NOMO-1 treated with dmso at 0.1 percent for 144 hours (cell line): ENCODE measurements around the gene SUGP2.
A peak's percentile ranks its signal among the peaks of the same experiment; 100 is the strongest.
"Not testable (repeated sequence)": the region's sequence is repeated elsewhere in the genome, so short reads cannot be mapped to it uniquely, and the experiment has no call there.

Source experiments
- DNase-seq: peaks from one replicate; lab custom pipeline; 2025; ENCODE audit not compliant: unreplicated experiment; lab: John Stamatoyannopoulos, UW

Gene SUGP2

DNA sequence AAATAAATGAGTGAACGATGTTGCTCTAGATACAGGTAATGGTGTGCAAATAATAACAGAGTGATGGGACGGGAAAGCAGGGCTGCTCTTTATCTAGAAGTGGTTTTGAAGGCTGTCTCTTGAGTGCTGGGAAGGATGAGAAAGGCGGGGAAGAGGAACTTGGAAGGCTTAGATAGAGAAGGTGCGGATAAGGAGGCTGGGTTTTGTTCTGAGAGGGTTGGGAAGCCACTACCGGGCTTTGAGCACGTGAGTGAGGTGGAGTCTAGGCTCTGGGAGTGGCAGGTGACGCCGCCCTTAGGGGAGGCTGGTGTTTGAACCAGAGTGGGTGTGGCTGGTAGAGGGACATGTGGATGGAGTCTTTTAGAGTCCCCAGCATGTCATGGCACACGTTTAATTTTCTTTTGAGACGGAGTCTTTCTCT, 897 bp upstream of the SUGP2 start:
- DNase-seq: peak; percentile 97

GRCh38 chr19:19033176-19033425, 216 bp downstream of the SUGP2 start:
- DNase-seq: no peak

DNA sequence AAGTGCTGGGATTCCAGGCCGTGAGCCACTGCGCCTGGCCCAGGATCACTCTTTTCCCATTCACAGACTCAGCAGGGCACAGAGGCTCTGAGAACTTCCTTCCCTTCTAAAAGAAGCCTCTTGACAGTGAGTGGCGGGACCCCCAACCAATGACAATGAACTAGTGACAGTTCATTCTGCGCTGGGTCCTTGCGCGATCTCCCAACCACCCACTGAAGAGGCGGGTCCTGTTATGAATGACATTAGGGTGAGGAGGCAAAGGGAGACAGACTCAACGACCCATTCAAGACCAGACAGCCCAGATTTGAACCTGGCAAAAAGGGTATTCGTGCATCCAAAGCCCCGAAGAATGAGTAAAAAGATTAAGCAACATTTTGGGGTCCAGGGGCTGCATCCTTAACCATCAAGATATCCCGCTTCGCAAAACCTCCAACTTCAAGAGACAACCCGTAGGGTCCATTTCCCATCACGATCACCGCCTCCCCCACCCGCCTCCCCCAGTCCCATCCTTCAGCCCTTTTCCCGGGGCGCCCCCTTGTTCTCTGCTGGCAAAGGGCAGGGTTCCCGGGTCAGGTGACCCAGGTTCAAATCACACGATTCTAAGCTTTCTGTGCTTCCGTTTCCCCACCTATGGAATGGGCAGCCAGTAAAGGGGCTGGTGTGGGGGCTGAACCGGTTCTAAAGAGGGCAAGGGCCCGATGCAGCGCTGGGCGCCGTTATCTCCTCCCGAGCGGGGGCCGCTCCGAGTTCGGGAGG, 719 bp downstream of the SUGP2 start:
- peak; percentile 81 for DNase-seq

DNA sequence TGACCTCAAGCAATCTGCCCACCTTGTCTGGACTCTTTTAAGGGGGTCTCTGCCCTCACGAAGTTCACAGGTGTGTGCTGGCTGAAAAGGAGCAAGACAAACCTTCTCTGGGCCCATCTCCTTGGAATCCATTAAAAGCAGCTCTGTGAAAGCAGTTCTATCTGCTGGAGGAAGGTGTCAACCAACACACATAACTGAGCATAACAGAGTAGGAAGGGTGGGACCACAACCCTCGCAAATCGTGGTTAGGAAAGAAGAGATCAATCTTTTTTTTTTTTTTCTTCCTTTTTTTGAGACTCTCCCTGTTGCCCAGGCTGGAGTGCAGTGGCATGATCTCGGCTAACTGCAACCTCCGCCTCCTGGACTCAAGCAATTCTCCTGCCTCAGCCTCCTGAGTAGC, 1.4 kb downstream of the SUGP2 start:
- no peak for DNase-seq

- DNase-seq: no peak
Observed at GRCh38 chr19:19028526-19028925, 4.8 kb downstream of the SUGP2 start.

GRCh38 chr19:19027228-19027627, 6.1 kb downstream of the SUGP2 start:
- DNase-seq: no peak

- no peak for DNase-seq
Observed at GRCh38 chr19:19026299-19026971, 6.9 kb downstream of the SUGP2 start.

- DNase-seq: no peak
Observed at GRCh38 chr19:19025861-19026260, 7.5 kb downstream of the SUGP2 start.

DNA sequence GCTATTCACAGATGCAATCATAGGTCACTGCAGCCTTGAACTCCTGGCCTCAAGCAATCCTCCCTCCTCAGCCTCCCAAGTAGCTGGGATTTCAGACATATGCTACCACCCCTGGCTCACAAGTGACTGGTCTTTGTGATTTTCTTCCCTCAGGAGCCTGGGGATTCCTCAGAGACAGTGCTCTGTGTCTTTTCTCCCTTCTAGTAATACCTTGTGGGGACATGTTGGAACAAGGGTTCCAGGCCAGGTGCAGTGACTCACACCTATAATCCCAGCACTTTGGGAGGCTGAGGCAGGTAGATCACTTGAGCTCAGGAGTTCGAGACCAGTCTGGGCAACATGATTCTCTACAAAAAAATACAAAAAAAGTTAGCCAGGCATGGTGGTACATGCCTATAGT, 9.9 kb downstream of the SUGP2 start:
- DNase-seq: not testable (repeated sequence)

DNA sequence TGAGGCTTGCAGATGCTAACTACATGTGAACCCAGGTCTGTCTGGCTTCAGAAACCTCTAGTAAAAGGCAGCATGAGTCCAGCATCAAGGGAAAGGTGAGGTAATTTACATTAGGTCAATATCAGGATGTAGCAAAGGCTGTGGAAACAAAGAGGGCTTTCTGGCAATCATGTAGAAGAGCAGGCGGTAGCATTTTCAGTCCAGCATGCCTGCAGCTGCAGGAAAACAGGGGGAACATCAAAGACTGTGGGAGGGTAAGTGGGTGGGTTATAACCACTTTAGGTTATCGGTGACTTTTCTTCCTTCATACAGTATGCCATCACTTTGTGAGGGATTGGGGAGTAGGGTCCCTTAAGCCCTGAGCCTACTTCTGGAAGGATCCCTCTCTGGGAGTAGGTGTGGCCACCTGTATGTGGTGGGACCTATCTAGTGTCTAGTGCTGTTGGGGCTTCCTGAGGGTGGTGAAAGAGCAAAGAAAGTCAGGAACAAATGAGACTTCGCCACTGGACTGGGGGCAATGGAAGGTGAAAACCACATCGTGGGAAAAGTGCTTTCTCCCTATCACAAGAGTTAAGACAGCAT, 10.8 kb downstream of the SUGP2 start:
- no peak for DNase-seq

DNA sequence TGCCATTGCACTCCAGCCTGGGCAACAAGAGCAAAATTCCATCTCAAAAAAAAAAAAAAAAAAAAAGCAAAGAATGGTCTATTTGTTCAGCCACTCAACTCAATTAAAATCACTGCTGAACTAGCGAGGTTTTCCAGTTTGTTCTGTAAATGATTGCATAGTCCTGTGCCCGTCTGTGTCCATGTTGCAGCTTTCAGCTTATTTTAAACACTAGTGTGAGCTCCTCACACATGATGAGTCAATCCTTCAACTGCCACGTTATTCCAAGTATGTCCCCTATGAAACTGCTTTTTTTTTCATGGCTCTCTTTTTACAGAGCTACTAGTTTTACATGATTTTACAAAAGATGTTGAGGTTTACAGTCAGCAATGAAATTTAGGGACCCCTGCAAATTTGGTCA, 12.2 kb downstream of the SUGP2 start:
- DNase-seq: no peak

GRCh38 chr19:19010551-19010950, 22.8 kb downstream of the SUGP2 start:
- DNase-seq: no peak

DNA sequence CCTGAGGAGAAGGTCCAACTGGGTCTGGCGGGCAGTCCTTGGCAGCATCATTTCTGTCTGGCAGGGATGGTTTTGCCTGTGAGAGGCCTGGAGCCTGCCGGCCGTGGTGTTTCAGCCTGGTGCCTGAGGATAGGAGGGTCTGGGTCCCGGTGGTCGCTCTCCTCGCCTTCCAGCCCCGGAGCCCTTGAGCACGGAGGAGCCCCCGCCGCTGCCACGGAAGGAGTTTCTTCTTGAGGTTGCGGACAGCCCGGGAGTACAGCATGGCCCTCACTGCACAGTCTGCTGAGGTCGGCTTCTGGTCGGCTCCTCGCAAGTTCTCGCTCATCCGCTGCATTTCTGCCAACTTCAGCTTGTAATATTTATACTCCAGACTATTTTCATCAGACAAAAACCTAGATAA, 23.4 kb downstream of the SUGP2 start:
- DNase-seq: no peak

DNA sequence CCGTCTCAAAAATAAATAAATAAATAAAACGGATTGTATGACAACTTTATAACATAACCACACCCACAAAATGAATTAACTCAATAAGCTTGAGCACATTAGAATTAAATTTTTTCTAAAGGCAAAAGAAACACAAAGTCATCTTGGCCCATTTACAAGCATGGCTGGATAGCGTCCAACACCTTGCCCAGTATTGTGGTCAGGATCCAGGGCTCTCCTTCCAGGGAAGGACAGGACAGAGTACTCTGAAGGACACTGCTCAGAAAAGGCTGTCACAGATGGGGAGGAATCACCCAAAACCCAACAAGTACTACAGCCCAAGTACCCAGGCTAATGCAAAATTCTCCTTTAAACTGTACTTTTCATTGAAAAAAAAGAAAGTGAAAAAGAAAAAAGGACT, 27.1 kb downstream of the SUGP2 start:
- no peak for DNase-seq

- DNase-seq: no peak
Observed at GRCh38 chr19:19004144-19004543, 29.2 kb downstream of the SUGP2 start.

GRCh38 chr19:18999896-19000620, 33.3 kb downstream of the SUGP2 start:
- no peak for DNase-seq

DNA sequence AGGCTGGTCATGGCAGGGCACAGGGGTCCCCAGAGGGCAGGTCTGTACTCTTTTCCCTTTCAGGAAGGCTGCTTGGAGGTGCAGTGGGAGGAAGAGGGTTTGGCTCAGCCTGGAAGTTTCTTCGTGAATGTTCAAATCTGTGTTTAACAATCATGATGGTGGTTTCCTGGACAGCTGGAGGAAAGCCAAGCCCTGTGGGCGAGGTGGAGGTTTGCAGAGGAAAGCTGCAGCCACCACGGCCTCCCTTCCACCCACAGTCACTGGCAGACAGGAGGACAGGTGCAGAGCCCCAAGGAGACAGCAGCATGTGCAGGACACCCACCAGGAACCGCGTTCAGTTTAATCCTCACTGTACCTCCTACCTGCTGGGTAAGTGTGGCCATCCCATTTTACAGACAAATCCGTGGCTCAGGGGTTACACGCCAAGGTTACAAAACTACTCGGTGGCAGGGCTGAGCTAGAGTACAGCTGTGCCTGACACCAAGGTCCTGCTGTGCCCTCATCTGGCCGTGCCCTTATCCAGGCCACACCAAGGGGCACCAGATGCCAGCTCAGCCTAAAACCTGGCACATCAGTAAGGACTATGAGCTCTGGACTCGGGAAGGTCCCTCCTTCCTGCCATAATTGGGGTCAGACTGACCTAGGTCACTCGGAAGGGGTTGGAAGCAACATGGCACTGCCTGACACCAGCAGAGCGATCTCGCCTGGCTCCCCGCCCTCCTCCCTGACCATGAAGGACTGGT, 34.1 kb downstream of the SUGP2 start:
- no peak for DNase-seq

DNA sequence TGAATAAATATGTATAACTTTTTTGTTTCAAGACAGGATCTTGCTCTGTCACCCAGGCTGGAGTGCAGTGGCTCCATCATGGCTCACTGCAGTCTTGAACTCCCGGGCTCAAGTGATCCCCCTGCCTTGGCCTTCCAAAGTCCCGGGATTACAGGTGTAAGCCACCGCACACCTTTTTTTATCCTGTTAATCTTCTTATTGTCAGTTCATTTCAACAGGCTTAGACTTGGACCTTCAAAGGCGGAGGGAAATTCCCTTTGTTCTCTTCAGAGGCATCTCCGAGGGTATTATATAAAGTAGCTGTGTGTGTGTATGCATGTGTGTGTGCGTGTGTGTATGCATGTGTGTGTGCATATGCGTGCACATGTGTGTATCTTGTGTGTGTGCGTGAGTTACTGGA, 35.0 kb downstream of the SUGP2 start:
- no peak for DNase-seq

- DNase-seq: no peak
Observed at GRCh38 chr19:18996796-18997394, 36.4 kb downstream of the SUGP2 start.

DNA sequence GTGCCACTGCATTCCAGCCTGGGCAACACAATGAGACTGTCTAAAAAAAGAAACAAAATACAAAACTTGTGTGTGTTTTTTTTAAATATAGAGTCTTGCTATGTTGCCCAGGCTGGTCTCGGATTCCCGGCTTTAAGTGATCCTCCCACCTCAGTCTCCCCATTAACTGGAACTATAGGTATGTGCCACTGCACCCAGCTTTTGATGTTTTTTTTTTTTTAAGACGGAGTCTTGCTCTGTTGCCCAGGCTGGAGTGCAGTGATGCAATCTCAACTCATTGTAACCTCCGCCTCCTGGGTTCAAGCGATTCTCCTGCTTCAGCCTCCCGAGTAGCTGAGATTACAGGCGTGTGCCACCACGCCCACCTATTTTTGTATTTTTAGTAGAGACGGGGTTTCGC, 37.0 kb downstream of the SUGP2 start:
- no peak for DNase-seq

DNA sequence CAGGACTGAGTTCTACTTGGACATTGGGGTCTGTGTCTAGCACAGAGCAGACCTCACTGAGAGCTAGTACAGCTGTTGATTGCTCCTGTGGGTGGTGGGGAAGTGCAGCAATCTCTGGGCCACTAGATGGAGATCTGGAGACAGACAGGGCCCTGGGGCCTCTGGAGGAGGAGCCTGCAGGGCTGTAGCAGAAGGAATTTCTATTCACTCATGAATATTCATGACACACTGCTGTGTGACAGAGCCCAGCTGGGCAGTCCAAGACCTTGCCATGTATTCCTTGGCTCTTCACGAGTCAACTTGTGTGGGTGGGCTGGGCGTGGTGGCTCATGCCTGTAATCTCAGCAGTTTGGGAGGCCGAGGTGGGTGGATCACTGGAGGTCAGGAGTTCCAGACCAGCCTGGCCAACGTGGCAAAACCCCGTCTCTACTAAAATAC, 37.5 kb downstream of the SUGP2 start:
- DNase-seq: peak; percentile 49
